ENCODE data around the gene ECM1. TPM values are rescaled to one million over a fixed set of nuclear protein-coding genes. Genes with fewer than 3 reads are reported as not detected.

The ECM1 gene
- total and polyA plus RNA-seq, 2 experiments from 2014 or later: 0.74 to 1.1 TPM

DNA sequence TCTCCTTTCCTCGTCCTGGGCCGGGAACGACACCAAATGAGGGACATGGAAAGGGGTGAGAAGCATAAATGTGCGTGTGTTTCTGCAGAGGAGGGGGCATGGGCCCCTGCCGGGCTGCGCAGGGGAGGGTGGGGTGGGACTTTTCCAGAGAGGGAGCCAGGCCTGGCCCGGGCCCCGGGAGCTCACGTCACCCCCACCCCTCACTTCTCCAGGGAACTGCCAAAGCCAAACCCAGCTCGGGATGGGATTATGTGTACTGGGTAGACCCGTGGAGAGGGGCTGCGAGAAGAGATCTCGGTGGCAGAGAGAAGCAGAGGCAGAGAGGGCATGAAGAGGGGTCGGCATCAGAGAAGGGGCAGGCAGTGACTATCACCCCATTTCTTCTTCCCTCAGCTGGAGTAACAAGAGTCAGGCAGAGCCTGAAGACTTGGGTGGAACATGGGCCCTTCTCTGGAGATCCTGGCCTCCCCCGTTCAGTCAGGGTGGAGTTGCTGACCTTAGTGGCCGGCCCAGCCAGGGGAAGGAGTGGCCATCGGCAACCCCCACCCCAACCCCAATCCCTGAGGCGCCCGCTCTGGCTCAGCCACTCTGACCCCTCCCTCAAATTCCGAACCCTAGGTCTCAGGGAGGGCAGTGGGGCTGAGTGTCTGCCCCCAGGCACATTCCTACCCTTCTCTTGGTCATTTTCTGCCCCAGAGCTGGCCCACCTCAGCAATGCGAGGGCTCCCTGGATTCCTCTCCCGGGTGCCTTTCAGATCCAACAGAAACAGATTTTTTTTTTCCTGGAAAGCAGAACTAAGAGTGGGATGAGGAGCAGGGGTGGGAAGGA is 42.5 kb downstream of the ECM1 start:
- Mint-ChIP-seq H3K27ac (no peak overlapping the region), H3K27me3 (ENCODE audit: insufficient read depth, low read depth, poor library complexity) (peaks cover 33% of the 10 kb centered on the region), H3K4me1 (peaks cover 26% of the 10 kb centered on the region), H3K4me3 (no peak overlapping the region), H3K36me3 (ENCODE audit: low read depth) (no peaks in the 10 kb centered on the region; the same call in 2 of the 3 replicates), H3K9me3 (no peaks in the 10 kb centered on the region)
- Histone ChIP-seq H4K20me1 (replicated peaks; ENCODE audit: insufficient read depth) (no peaks in the 10 kb centered on the region), H3K79me2 (replicated peaks; ENCODE audit: insufficient read depth) (no peaks in the 10 kb centered on the region), H3F3A (replicated peaks; ENCODE audit: low read depth) (peaks cover 9% of the 10 kb centered on the region), H2AFZ (no peak overlapping the region), H3K4me2 (peak overlapping the region; percentile 82; the same call in 1 of the 2 replicates), H3K4me1 (ENCODE audit: insufficient read depth) (peaks cover 11% of the 10 kb centered on the region; the same call in 1 of the 2 replicates), H3K36me3 (ENCODE audit: insufficient read depth) (no peaks in the 10 kb centered on the region), H3K9me2 (ENCODE audit: insufficient read depth) (no peaks in the 10 kb centered on the region), H3K4me3 (peak overlapping the region; percentile 83; the same call in 1 of the 2 replicates), H3K27me3 (ENCODE audit: insufficient read depth) (peaks cover 30% of the 10 kb centered on the region), H3K27ac (ENCODE audit: low read depth) (no peak overlapping the region)
- DNase-seq (ENCODE audit: low spot score) (peak; percentile 29), ATAC-seq (no peak)
- TF ChIP-seq EZH2 (IDR thresholded peaks at IDR 0.05; ENCODE audit: low read depth, unreplicated experiment): no peak
- no peak for TF ChIP-seq ZNF331 (CRISPR knock-in tag; IDR thresholded peaks at IDR 0.05; ENCODE audit: low read depth)
- no peak for TF ChIP-seq STAT1 (IDR thresholded peaks at IDR 0.05; ENCODE audit: unreplicated experiment)
- TF ChIP-seq EZH2phosphoT487 (IDR thresholded peaks at IDR 0.05; ENCODE audit: unreplicated experiment): no peak
- no peak for TF ChIP-seq CREB1 (CRISPR knock-in tag; IDR thresholded peaks at IDR 0.05; ENCODE audit: low read depth)
- no peak for TF ChIP-seq NANOG (IDR thresholded peaks at IDR 0.05; ENCODE audit: borderline replicate concordance)
- TF ChIP-seq, protein P1, sequence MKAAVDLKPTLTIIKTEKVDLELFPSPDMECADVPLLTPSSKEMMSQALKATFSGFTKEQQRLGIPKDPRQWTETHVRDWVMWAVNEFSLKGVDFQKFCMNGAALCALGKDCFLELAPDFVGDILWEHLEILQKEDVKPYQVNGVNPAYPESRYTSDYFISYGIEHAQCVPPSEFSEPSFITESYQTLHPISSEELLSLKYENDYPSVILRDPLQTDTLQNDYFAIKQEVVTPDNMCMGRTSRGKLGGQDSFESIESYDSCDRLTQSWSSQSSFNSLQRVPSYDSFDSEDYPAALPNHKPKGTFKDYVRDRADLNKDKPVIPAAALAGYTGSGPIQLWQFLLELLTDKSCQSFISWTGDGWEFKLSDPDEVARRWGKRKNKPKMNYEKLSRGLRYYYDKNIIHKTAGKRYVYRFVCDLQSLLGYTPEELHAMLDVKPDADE (IDR thresholded peaks at IDR 0.05): no peak
- no peak for TF ChIP-seq ZNF114 (CRISPR knock-in tag; IDR thresholded peaks at IDR 0.05)
- TF ChIP-seq, protein P2, sequence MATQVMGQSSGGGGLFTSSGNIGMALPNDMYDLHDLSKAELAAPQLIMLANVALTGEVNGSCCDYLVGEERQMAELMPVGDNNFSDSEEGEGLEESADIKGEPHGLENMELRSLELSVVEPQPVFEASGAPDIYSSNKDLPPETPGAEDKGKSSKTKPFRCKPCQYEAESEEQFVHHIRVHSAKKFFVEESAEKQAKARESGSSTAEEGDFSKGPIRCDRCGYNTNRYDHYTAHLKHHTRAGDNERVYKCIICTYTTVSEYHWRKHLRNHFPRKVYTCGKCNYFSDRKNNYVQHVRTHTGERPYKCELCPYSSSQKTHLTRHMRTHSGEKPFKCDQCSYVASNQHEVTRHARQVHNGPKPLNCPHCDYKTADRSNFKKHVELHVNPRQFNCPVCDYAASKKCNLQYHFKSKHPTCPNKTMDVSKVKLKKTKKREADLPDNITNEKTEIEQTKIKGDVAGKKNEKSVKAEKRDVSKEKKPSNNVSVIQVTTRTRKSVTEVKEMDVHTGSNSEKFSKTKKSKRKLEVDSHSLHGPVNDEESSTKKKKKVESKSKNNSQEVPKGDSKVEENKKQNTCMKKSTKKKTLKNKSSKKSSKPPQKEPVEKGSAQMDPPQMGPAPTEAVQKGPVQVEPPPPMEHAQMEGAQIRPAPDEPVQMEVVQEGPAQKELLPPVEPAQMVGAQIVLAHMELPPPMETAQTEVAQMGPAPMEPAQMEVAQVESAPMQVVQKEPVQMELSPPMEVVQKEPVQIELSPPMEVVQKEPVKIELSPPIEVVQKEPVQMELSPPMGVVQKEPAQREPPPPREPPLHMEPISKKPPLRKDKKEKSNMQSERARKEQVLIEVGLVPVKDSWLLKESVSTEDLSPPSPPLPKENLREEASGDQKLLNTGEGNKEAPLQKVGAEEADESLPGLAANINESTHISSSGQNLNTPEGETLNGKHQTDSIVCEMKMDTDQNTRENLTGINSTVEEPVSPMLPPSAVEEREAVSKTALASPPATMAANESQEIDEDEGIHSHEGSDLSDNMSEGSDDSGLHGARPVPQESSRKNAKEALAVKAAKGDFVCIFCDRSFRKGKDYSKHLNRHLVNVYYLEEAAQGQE (IDR thresholded peaks at IDR 0.05; ENCODE audit: unreplicated experiment): no peak
- TF ChIP-seq, protein P3, sequence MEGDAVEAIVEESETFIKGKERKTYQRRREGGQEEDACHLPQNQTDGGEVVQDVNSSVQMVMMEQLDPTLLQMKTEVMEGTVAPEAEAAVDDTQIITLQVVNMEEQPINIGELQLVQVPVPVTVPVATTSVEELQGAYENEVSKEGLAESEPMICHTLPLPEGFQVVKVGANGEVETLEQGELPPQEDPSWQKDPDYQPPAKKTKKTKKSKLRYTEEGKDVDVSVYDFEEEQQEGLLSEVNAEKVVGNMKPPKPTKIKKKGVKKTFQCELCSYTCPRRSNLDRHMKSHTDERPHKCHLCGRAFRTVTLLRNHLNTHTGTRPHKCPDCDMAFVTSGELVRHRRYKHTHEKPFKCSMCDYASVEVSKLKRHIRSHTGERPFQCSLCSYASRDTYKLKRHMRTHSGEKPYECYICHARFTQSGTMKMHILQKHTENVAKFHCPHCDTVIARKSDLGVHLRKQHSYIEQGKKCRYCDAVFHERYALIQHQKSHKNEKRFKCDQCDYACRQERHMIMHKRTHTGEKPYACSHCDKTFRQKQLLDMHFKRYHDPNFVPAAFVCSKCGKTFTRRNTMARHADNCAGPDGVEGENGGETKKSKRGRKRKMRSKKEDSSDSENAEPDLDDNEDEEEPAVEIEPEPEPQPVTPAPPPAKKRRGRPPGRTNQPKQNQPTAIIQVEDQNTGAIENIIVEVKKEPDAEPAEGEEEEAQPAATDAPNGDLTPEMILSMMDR (conservative IDR thresholded peaks at IDR 0.05; ENCODE audit: low read depth in 2 of 2): no peak
- no peak for TF ChIP-seq JUNB (IDR thresholded peaks at IDR 0.05; ENCODE audit: unreplicated experiment)
- TF ChIP-seq, protein P4, sequence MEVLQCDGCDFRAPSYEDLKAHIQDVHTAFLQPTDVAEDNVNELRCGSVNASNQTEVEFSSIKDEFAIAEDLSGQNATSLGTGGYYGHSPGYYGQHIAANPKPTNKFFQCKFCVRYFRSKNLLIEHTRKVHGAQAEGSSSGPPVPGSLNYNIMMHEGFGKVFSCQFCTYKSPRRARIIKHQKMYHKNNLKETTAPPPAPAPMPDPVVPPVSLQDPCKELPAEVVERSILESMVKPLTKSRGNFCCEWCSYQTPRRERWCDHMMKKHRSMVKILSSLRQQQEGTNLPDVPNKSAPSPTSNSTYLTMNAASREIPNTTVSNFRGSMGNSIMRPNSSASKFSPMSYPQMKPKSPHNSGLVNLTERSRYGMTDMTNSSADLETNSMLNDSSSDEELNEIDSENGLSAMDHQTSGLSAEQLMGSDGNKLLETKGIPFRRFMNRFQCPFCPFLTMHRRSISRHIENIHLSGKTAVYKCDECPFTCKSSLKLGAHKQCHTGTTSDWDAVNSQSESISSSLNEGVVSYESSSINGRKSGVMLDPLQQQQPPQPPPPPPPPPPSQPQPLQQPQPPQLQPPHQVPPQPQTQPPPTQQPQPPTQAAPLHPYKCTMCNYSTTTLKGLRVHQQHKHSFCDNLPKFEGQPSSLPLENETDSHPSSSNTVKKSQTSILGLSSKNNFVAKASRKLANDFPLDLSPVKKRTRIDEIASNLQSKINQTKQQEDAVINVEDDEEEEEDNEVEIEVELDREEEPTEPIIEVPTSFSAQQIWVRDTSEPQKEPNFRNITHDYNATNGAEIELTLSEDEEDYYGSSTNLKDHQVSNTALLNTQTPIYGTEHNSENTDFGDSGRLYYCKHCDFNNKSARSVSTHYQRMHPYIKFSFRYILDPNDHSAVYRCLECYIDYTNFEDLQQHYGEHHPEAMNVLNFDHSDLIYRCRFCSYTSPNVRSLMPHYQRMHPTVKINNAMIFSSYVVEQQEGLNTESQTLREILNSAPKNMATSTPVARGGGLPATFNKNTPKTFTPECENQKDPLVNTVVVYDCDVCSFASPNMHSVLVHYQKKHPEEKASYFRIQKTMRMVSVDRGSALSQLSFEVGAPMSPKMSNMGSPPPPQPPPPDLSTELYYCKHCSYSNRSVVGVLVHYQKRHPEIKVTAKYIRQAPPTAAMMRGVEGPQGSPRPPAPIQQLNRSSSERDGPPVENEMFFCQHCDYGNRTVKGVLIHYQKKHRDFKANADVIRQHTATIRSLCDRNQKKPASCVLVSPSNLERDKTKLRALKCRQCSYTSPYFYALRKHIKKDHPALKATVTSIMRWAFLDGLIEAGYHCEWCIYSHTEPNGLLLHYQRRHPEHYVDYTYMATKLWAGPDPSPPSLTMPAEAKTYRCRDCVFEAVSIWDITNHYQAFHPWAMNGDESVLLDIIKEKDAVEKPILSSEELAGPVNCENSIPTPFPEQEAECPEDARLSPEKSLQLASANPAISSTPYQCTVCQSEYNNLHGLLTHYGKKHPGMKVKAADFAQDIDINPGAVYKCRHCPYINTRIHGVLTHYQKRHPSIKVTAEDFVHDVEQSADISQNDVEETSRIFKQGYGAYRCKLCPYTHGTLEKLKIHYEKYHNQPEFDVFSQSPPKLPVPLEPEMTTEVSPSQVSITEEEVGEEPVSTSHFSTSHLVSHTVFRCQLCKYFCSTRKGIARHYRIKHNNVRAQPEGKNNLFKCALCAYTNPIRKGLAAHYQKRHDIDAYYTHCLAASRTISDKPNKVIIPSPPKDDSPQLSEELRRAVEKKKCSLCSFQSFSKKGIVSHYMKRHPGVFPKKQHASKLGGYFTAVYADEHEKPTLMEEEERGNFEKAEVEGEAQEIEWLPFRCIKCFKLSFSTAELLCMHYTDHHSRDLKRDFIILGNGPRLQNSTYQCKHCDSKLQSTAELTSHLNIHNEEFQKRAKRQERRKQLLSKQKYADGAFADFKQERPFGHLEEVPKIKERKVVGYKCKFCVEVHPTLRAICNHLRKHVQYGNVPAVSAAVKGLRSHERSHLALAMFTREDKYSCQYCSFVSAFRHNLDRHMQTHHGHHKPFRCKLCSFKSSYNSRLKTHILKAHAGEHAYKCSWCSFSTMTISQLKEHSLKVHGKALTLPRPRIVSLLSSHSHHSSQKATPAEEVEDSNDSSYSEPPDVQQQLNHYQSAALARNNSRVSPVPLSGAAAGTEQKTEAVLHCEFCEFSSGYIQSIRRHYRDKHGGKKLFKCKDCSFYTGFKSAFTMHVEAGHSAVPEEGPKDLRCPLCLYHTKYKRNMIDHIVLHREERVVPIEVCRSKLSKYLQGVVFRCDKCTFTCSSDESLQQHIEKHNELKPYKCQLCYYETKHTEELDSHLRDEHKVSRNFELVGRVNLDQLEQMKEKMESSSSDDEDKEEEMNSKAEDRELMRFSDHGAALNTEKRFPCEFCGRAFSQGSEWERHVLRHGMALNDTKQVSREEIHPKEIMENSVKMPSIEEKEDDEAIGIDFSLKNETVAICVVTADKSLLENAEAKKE (CRISPR knock-in tag; IDR thresholded peaks at IDR 0.05): no peak
- no peak for TF ChIP-seq POLR2AphosphoS5 (IDR thresholded peaks at IDR 0.05; ENCODE audit: low read depth)
